NB4 (cell line): Measurements from ENCODE around the gene MAGI1.

Experiments used
- DNase-seq: peaks from one replicate; pipeline ENCODE4 v3.0.0; 2010; ENCODE audit warnings: low read depth
- H3K4me3 ChIP-seq: one replicate; pipeline ENCODE4 v1.5.1; 2011; ENCODE audit warnings: mild to moderate bottlenecking, low read depth, low read length, moderate library complexity
- CTCF ChIP-seq: IDR thresholded peaks from one replicate; pipeline ENCODE4 v1.5.1; 2012; ENCODE audit warnings: low read depth, low read length
- MAX ChIP-seq: IDR thresholded peaks from 2 replicates; pipeline ENCODE4 v1.6.1; 2011; ENCODE audit warnings: low read depth, low read length
- MYC ChIP-seq: IDR thresholded peaks from 2 replicates; pipeline ENCODE4 v1.6.1; 2011; ENCODE audit warnings: low read depth, low read length
- POLR2A ChIP-seq: IDR thresholded peaks from 2 replicates; pipeline ENCODE4 v1.6.1; 2011; ENCODE audit warnings: mild to moderate bottlenecking; ENCODE audit not compliant: insufficient read length; ENCODE audit errors: extremely low read depth

Gene MAGI1

GRCh38 chr3:65843732-65844131 lies 195.0 kb downstream of the MAGI1 start:
- no peak overlapping the region for H3K4me3 ChIP-seq
- TF ChIP-seq POLR2A (no peak), CTCF (no peak)
- no peak for DNase-seq

- TF ChIP-seq CTCF (no peak), MAX (no peak), MYC (no peak), POLR2A (no peak)
- H3K4me3 ChIP-seq = no peak overlapping the region
- no peak for DNase-seq
Measured at GRCh38 chr3:65837604-65838003, 201.1 kb downstream of the MAGI1 start.

- no peak for DNase-seq
- H3K4me3 ChIP-seq = no peak overlapping the region
- TF ChIP-seq POLR2A (no peak), CTCF (no peak), MYC (no peak), MAX (no peak)
Measured at GRCh38 chr3:65836047-65836446, 202.7 kb downstream of the MAGI1 start.

- TF ChIP-seq MAX = no peak
- TF ChIP-seq CTCF = no peak
- TF ChIP-seq POLR2A = no peak
- TF ChIP-seq MYC = no peak
- DNase-seq = no peak
- H3K4me3 ChIP-seq = no peak overlapping the region
Measured at GRCh38 chr3:65833761-65834505, 204.8 kb downstream of the MAGI1 start.

GRCh38 chr3:65831733-65832425 lies 206.8 kb downstream of the MAGI1 start:
- DNase-seq = no peak
- TF ChIP-seq MYC = no peak
- TF ChIP-seq CTCF = no peak
- TF ChIP-seq MAX = no peak
- no peak for TF ChIP-seq POLR2A
- H3K4me3 ChIP-seq = no peak overlapping the region
